DND-41 (cell line): ENCODE results near the gene PXK.

ENCODE experiments used
- EZH2 ChIP-seq: IDR thresholded peaks from 3 replicates; pipeline ENCODE4 v1.6.1; 2012; ENCODE audit warnings: borderline replicate concordance, low read depth, mild to moderate bottlenecking, moderate library complexity, low read length, inconsistent platforms; ENCODE audit not compliant: severe bottlenecking
- TF ChIP-seq, protein P1 (sequence below): IDR thresholded peaks from 2 replicates; pipeline ENCODE4 v1.5.1; 2012; ENCODE audit warnings: borderline replicate concordance, low read length, moderate library complexity, mild to moderate bottlenecking; ENCODE audit not compliant: poor library complexity, severe bottlenecking; ENCODE audit errors: extremely low read depth

DNA sequence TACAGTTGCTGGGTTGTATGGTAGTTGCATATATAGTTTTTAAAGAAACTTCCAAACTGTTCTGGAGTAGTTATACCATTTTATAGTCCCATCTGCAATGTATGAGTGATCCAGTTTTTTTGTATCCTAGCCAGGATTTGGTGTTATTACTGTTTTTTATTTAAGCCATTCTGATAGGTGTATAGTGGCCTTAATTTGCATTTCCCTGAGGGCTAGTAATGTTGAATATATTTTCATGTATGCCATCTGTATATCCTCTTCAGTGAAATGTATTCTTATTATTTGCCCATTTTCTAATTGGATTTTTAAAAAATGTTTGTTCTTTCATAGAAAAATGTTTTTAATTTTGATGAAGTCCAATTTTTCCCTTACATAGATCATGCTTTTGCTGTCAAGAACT is 29.2 kb downstream of the PXK start:
- TF ChIP-seq, protein P1, sequence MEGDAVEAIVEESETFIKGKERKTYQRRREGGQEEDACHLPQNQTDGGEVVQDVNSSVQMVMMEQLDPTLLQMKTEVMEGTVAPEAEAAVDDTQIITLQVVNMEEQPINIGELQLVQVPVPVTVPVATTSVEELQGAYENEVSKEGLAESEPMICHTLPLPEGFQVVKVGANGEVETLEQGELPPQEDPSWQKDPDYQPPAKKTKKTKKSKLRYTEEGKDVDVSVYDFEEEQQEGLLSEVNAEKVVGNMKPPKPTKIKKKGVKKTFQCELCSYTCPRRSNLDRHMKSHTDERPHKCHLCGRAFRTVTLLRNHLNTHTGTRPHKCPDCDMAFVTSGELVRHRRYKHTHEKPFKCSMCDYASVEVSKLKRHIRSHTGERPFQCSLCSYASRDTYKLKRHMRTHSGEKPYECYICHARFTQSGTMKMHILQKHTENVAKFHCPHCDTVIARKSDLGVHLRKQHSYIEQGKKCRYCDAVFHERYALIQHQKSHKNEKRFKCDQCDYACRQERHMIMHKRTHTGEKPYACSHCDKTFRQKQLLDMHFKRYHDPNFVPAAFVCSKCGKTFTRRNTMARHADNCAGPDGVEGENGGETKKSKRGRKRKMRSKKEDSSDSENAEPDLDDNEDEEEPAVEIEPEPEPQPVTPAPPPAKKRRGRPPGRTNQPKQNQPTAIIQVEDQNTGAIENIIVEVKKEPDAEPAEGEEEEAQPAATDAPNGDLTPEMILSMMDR: no peak
- TF ChIP-seq EZH2: no peak
